Measurements from ENCODE around the gene MROH8.
"Not testable (repeated sequence)": the region's sequence is repeated elsewhere in the genome, so short reads cannot be mapped to it uniquely, and the experiment has no call there.

The MROH8 gene

GRCh38 chr20:37155987-37156386, 23.4 kb downstream of the MROH8 start:
- no peak for DNase-seq (ENCODE audit: low read depth in 2 of 2, low spot score in 1 of 2)

- DNase-seq (ENCODE audit: low read depth in 2 of 2, low spot score in 1 of 2), result no peak
Observed at GRCh38 chr20:37154684-37155298, 24.6 kb downstream of the MROH8 start.

- DNase-seq (ENCODE audit: low read depth in 2 of 2, low spot score in 1 of 2), result no peak
Observed at GRCh38 chr20:37152284-37152683, 27.1 kb downstream of the MROH8 start.

GRCh38 chr20:37151529-37151928, 27.8 kb downstream of the MROH8 start:
- no peak for DNase-seq (ENCODE audit: low read depth in 2 of 2, low spot score in 1 of 2)

- not testable (repeated sequence) for DNase-seq (ENCODE audit: low read depth in 2 of 2, low spot score in 1 of 2)
Observed at GRCh38 chr20:37150864-37151263, 28.5 kb downstream of the MROH8 start.

- DNase-seq (ENCODE audit: low read depth in 2 of 2, low spot score in 1 of 2), result no peak
Observed at GRCh38 chr20:37147250-37147649, 32.1 kb downstream of the MROH8 start.

GRCh38 chr20:37144856-37145404, 34.4 kb downstream of the MROH8 start:
- no peak for DNase-seq (ENCODE audit: low read depth in 2 of 2, low spot score in 1 of 2)

GRCh38 chr20:37142708-37143107, 36.6 kb downstream of the MROH8 start:
- no peak for DNase-seq (ENCODE audit: low read depth in 2 of 2, low spot score in 1 of 2)

GRCh38 chr20:37137547-37137946, 41.8 kb downstream of the MROH8 start:
- DNase-seq (ENCODE audit: low read depth in 2 of 2, low spot score in 1 of 2), result no peak

- DNase-seq (ENCODE audit: low read depth in 2 of 2, low spot score in 1 of 2), result no peak
Observed at GRCh38 chr20:37133952-37134351, 45.4 kb downstream of the MROH8 start.

GRCh38 chr20:37131486-37131885, 47.9 kb downstream of the MROH8 start:
- no peak for DNase-seq (ENCODE audit: low read depth in 2 of 2, low spot score in 1 of 2)

- no peak for DNase-seq (ENCODE audit: low read depth in 2 of 2, low spot score in 1 of 2)
Observed at GRCh38 chr20:37128803-37129202, 50.5 kb downstream of the MROH8 start.

GRCh38 chr20:37126290-37126689, 53.1 kb downstream of the MROH8 start:
- not testable (repeated sequence) for DNase-seq (ENCODE audit: low read depth in 2 of 2, low spot score in 1 of 2)

GRCh38 chr20:37123441-37123840, 55.9 kb downstream of the MROH8 start:
- no peak for DNase-seq (ENCODE audit: low read depth in 2 of 2, low spot score in 1 of 2)

- no peak for DNase-seq (ENCODE audit: low read depth in 2 of 2, low spot score in 1 of 2)
Observed at GRCh38 chr20:37120497-37120896, 58.9 kb downstream of the MROH8 start.

- no peak for DNase-seq (ENCODE audit: low read depth in 2 of 2, low spot score in 1 of 2)
Observed at GRCh38 chr20:37119356-37120036, 59.9 kb downstream of the MROH8 start.

- DNase-seq (ENCODE audit: low read depth in 2 of 2, low spot score in 1 of 2), result no peak
Observed at GRCh38 chr20:37114012-37114411, 65.3 kb downstream of the MROH8 start.

GRCh38 chr20:37111926-37112455, 67.4 kb downstream of the MROH8 start:
- no peak for DNase-seq (ENCODE audit: low read depth in 2 of 2, low spot score in 1 of 2)

GRCh38 chr20:37108676-37109075, 70.7 kb downstream of the MROH8 start:
- no peak for DNase-seq (ENCODE audit: low read depth in 2 of 2, low spot score in 1 of 2)

- DNase-seq (ENCODE audit: low read depth in 2 of 2, low spot score in 1 of 2), result no peak
Observed at GRCh38 chr20:37102571-37102970, 76.8 kb downstream of the MROH8 start.

- DNase-seq (ENCODE audit: low read depth in 2 of 2, low spot score in 1 of 2), result no peak
Observed at GRCh38 chr20:37096415-37097041, 82.8 kb downstream of the MROH8 start.

All from stimulated activated CD8-positive, alpha-beta memory T cell treated with anti-CD3 and anti-CD28 coated beads, Interleukin-4, amount 100 ng/mL, for 1 hour (primary cell).